VCaP (cell line): ENCODE results near the gene H3-3A.
A peak's percentile ranks its signal among the peaks of the same experiment; 100 is the strongest.

ENCODE experiments used
- H3K27ac ChIP-seq: fragments of 450-650 bp; 2 replicates; pipeline ENCODE4 v1.5.1; 2017
- TF ChIP-seq, protein P1 (sequence below): fragments of 450-650 bp; conservative IDR thresholded peaks from 2 replicates; pipeline ENCODE4 v1.5.1; 2017; ENCODE audit warnings: mild to moderate bottlenecking, moderate library complexity

H3-3A gene

DNA sequence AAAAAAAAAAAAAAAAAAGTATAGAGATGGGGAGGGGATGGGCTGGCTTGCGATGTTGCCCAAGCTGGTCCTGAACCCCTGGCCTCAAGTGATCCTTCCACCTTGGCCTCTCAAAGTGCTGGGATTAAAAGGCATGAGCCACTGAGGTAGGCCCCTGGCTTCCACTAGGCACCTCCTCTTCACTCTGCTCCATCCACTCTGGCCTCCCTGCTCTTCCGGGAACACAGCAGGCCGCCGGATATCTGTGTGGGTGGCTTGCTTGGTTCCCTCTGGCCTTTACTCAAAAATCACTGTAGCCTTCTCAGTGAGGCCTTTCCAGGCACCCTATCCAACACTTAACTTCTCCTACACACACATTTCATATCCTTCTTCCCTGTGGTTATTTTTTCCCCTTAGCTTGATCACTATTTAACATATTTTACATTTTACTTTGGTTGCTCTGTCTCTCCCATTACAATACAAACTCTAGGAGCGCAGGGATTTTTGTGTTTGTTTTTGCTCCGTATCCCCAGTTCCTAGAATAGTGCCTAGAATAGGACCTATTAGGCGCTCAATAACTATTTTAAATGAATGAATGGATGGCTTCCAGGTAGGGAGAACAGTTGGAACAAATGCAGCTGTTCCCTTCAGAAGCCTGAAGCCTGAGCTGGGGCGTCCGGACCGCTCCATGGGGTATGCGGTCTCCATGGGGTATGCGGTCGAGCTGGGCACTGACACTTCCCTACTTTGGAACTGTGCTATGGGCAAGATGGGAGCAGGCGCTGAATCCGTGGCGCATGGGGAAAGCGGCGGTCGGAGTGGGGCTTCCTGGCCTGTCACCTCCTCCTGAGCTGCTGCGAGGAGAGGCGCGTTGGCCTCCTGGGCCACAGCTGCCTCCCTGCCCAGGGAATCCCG is 46.7 kb downstream of the H3-3A start:
- H3K27ac ChIP-seq = peak overlapping the region; percentile 99
- TF ChIP-seq, protein P1, sequence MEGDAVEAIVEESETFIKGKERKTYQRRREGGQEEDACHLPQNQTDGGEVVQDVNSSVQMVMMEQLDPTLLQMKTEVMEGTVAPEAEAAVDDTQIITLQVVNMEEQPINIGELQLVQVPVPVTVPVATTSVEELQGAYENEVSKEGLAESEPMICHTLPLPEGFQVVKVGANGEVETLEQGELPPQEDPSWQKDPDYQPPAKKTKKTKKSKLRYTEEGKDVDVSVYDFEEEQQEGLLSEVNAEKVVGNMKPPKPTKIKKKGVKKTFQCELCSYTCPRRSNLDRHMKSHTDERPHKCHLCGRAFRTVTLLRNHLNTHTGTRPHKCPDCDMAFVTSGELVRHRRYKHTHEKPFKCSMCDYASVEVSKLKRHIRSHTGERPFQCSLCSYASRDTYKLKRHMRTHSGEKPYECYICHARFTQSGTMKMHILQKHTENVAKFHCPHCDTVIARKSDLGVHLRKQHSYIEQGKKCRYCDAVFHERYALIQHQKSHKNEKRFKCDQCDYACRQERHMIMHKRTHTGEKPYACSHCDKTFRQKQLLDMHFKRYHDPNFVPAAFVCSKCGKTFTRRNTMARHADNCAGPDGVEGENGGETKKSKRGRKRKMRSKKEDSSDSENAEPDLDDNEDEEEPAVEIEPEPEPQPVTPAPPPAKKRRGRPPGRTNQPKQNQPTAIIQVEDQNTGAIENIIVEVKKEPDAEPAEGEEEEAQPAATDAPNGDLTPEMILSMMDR = no peak

DNA sequence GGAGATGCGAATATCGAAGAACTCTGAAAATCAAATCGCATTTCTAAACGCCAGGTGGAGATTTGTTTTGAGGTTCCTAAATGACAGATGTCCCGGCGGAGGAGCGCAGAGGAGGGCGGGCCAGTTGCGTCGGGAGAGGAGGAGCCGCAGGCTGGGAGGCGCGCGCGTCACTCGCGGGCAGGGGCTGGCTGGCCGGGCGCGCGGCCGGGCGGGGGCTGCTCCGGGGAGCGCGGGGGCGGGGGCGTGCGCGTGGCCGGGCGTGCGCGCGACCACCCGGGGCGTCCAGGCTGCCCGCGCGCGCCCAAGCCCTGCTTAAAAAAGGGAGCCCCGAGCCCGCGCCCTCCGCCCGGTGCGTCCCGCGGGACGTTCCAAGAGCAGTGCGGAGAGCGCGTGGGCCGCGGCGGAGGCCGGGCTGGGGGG is 47.3 kb downstream of the H3-3A start:
- TF ChIP-seq, protein P1 = peak; percentile 25
- H3K27ac ChIP-seq = peak overlapping the region; percentile 99

DNA sequence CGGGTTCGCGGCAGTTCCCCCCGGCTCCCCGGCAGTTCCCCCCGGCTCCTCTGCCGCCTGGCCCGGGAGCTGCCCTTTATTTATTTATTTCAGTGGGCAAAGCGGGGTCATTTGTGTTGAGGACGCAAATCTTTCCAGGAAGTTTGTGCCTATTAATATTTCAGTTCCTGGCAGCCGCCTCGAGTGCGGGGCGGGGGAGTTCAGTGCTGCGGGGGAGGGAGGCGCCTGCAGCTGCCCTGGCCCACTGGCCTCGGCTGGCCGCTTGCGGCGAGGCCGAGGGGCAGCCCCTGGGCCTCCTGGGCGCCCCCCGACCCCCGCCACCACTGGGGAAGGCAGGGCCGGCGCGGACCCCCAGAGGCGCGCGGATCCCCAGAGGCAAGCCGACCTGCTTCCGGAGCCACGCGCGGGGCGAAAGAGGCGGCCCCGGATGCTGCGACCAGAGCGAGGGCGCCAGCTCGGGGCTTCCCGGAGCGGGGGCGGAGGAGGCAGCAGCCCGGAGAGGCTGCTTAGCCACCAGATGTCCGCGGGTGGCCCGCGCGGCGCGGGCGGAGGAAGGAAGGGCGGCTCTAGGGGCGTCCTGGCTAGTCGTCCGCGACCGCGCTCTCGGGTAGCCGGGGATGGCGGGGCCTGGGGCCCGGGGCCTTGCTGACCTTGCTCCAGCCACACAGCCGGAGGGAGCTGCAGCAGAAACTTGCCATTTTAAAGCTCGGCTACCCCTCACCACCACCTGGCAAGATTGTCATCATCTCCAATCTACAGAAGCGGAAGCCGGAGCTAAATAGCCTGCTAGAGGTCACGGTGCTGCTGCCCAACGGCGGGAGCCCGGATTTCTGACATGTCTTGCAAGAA is 48.0 kb downstream of the H3-3A start:
- TF ChIP-seq, protein P1 = no peak
- H3K27ac ChIP-seq = peak overlapping the region; percentile 99

DNA sequence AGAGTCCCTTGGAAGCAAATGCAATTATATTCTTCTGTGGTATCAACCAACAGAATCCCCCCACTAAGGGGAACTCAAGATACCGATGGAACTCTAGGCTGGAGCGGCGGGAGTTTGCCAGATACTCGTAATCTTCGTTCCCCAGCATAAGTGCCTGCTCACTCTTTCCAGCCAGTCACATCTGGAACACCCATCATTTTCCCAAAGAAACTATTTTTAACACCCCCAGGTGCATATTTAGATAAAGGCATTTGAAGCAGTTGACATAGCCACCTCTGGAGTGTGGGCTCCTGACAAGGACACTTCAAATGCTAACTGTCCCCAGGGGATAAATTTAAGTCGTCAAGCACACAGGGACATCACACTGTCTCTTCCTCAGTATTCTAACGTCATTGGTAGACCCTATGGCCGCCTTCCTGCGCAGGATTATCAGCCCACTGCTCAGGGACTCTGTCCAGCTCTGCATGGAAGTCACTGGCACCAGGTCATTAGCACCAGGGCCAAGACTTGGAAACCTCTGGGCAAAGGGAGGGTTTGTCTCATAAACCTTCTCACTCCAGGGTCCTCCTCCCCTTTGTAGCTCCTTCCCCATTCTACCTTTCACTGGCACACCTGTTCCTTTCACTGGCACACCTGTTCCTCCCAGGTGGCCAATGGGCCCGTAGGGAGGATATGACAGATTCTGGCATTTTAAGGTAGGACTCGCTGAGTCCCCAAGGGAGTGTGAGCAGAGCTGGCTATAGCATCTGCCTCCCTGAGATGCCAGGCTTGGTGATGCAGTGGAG is 48.8 kb downstream of the H3-3A start:
- peak overlapping the region; percentile 99 for H3K27ac ChIP-seq

DNA sequence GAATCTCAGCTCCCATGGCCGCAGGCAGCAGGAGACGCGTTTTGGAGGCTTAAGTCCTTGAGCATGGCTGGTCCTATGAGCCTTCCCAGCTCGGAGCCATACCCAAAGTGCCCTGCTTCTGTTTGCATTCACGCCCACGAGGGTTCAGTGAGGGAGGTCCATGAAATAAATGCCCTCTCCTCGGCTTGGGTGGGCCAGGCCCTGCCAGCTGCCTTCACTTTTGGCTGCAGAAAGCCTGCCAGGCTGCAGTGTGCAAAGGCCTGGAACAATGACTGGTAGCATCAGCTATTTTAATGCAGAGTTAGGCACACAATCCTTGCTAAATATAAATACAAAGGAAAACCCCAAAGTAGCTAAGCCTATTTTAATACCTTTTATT is 49.4 kb downstream of the H3-3A start:
- peak overlapping the region; percentile 99 for H3K27ac ChIP-seq
- TF ChIP-seq, protein P1 = no peak

More for the DNA sequence above, 48.8 kb downstream of the H3-3A start:
- TF ChIP-seq, protein P1 = no peak

DNA sequence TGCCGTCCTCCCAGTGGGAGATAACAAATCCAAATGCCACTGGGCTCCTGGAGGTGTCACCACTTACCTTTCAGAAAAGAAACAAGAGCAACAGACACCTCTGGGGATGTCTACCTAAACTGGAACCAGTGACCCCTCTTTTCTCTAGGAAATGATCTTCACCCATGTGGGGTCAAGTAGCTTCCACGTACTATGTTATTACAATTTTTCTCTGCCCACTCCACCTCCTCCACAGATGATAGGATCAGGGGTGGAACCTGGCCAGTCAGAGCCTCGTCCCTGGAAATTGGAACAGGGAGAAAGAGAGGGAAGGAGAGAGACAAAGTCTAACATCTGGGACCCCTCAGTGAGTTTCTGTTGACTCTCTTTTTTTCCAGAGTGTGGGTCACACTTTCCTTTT is 50.1 kb downstream of the H3-3A start:
- TF ChIP-seq, protein P1 = no peak
- no peak overlapping the region for H3K27ac ChIP-seq
